GM12878 (cell line): ENCODE results near the gene CYS1. TPM values are rescaled to one million over a fixed set of nuclear protein-coding genes. Genes with fewer than 3 reads are reported as not detected.

ENCODE experiments used
- ATAC-seq: fragments of 200-7000 bp; cut with Tn5 transposase; 3 replicates; pipeline ENCODE4 v1.9.1; 2020; ENCODE audit warnings: mild to moderate bottlenecking, moderate library complexity
- BruUV-seq: library from RNA; stranded (reverse); fragments of 400-500 nt; replicated peaks from 2 replicates; lab custom pipeline; 2021; lab: Mats Ljungman, UMichigan
- CTCF ChIA-PET: fragments of 300-600 bp; sonication (Branson Sonifier 250); formaldehyde crosslinking; extraction: SDS; loops from one replicate; lab custom pipeline; 2021; ENCODE audit warnings: inconsistent platforms; lab: Yijun Ruan, JAX
- POLR2A ChIA-PET: fragments of 350-600 bp; formaldehyde crosslinking; extraction: SDS; loops from one replicate; lab custom pipeline; 2021; ENCODE audit warnings: inconsistent platforms; lab: Charles Lee
- RAD21 ChIA-PET: fragments of 300-600 bp; sonication (Branson Sonifier 250); formaldehyde crosslinking; loops from one replicate; lab custom pipeline; 2023; ENCODE audit warnings: antibody characterized with exemption; ENCODE audit not compliant: unreplicated experiment; lab: Charles Lee
- SMC1A ChIA-PET: fragments of 300-600 bp; sonication (Branson Sonifier 250); formaldehyde crosslinking; loops from one replicate; lab custom pipeline; 2023; ENCODE audit not compliant: unreplicated experiment, uncharacterized antibody; lab: Charles Lee
- DNase-seq: peaks from one replicate; pipeline ENCODE4 v3.0.0-alpha.2; 2011; ENCODE audit warnings: low read depth, low spot score
- FAIRE-seq: peaks from 3 replicates; lab custom pipeline; 2011; peaks lifted over from hg19 to GRCh38; lab: Jason Lieb, UNC
- H2AFZ ChIP-seq: 2 replicates; pipeline ENCODE4 v1.6.0; 2011; ENCODE audit warnings: low read depth, low read length, control low read depth; ENCODE audit not compliant: control insufficient read depth
- H3K27ac ChIP-seq: 2 replicates; pipeline ENCODE4 v1.5.1; 2011; ENCODE audit warnings: control low read depth; ENCODE audit not compliant: control insufficient read depth, insufficient read depth
- H3K27me3 ChIP-seq, 2 experiments: replicated peaks in 1 of 2; 2 replicates each; pipeline versions ENCODE4 v1.6.0 to v1.6.1; 2011; ENCODE audit warnings: low read length in 1 of 2; ENCODE audit not compliant: control insufficient read depth in 2 of 2, insufficient read depth in 2 of 2
- H3K36me3 ChIP-seq, 2 experiments: 2 replicates each; pipeline ENCODE4 v1.5.1; 2011; ENCODE audit warnings: low read length in 1 of 2; ENCODE audit not compliant: control insufficient read depth in 2 of 2, insufficient read depth in 2 of 2
- H3K4me1 ChIP-seq: 2 replicates; pipeline ENCODE4 v1.6.1; 2011; ENCODE audit warnings: mild to moderate bottlenecking, low read length, moderate library complexity, mixed read lengths; ENCODE audit not compliant: control insufficient read depth, insufficient read depth
- H3K4me2 ChIP-seq: 2 replicates; pipeline ENCODE4 v1.6.0; 2011; ENCODE audit warnings: control low read depth; ENCODE audit not compliant: control insufficient read depth, insufficient read depth
- H3K4me3 ChIP-seq: fragments of 200-600 bp; sonication (generic); 2 replicates; pipeline ENCODE4 v1.5.1; 2016
- H3K79me2 ChIP-seq: 2 replicates; pipeline ENCODE4 v1.6.0; 2011; ENCODE audit warnings: low read length; ENCODE audit not compliant: control insufficient read depth, insufficient read depth
- H3K9ac ChIP-seq: 2 replicates; pipeline ENCODE4 v1.8.0; 2011; ENCODE audit warnings: low read length, control low read depth, mixed read lengths; ENCODE audit not compliant: control insufficient read depth, insufficient read depth
- H3K9me3 ChIP-seq: replicated peaks from 3 replicates; pipeline ENCODE4 v1.5.1; 2011; ENCODE audit warnings: mild to moderate bottlenecking, low read length; ENCODE audit not compliant: control insufficient read depth, insufficient read depth
- H4K20me1 ChIP-seq: 2 replicates; pipeline ENCODE4 v1.6.0; 2011; ENCODE audit not compliant: control insufficient read depth, insufficient read depth
- BHLHE40 ChIP-seq, 2 experiments: fragments of 450-650 bp in 1 of 2; IDR thresholded peaks; 2 replicates each; pipeline ENCODE4 v1.6.1; 2011 to 2017; ENCODE audit warnings: low read depth in 2 of 2, borderline replicate concordance in 1 of 2, improper control_type of control experiment in 1 of 2, low read length in 1 of 2, mild to moderate bottlenecking in 1 of 2
- HCFC1 ChIP-seq: fragments of 150-350 bp; IDR thresholded peaks from 2 replicates; pipeline ENCODE4 v1.6.1; 2014; ENCODE audit warnings: low read length
- IRF4 ChIP-seq: IDR thresholded peaks from 2 replicates; pipeline ENCODE4 v1.6.1; 2011; ENCODE audit warnings: low read depth, low read length
- MTA3 ChIP-seq: IDR thresholded peaks from 2 replicates; pipeline ENCODE4 v1.6.1; 2012; ENCODE audit warnings: low read length, inconsistent platforms, borderline replicate concordance
- NKRF ChIP-seq: fragments of 450-650 bp; conservative IDR thresholded peaks from 2 replicates; pipeline ENCODE4 v1.6.1; 2017; ENCODE audit warnings: mild to moderate bottlenecking, moderate library complexity
- NR2F1 ChIP-seq: fragments of 450-650 bp; conservative IDR thresholded peaks from 2 replicates; pipeline ENCODE4 v1.6.1; 2017; ENCODE audit warnings: mild to moderate bottlenecking
- RAD51 ChIP-seq: fragments of 450-650 bp; IDR thresholded peaks from 2 replicates; pipeline ENCODE4 v1.6.1; 2016; ENCODE audit warnings: moderate library complexity, mild to moderate bottlenecking, inconsistent platforms
- SKIL ChIP-seq: fragments of 450-650 bp; IDR thresholded peaks from 2 replicates; pipeline ENCODE4 v1.6.1; 2017; ENCODE audit warnings: mild to moderate bottlenecking, low read depth, inconsistent platforms; ENCODE audit not compliant: poor library complexity, severe bottlenecking
- SRF ChIP-seq, 2 experiments: IDR thresholded peaks; 2 replicates each; pipeline ENCODE4 v1.6.1; 2011; ENCODE audit warnings: low read depth in 2 of 2, low read length in 2 of 2, mild to moderate bottlenecking in 1 of 2, moderate library complexity in 1 of 2
- YBX1 ChIP-seq: fragments of 450-650 bp; IDR thresholded peaks from 2 replicates; pipeline ENCODE4 v1.6.1; 2016; ENCODE audit warnings: antibody characterized with exemption
- ZNF384 ChIP-seq: IDR thresholded peaks from 2 replicates; pipeline ENCODE4 v1.6.1; 2012; ENCODE audit warnings: low read depth, mild to moderate bottlenecking, low read length, improper control_type of control experiment, borderline replicate concordance
- ZSCAN29 ChIP-seq: fragments of 450-650 bp; IDR thresholded peaks from 2 replicates; pipeline ENCODE4 v1.6.1; 2017; ENCODE audit warnings: mild to moderate bottlenecking, moderate library complexity
- ZZZ3 ChIP-seq: IDR thresholded peaks from 2 replicates; pipeline ENCODE4 v1.6.1; 2011; ENCODE audit warnings: low read depth; ENCODE audit not compliant: control insufficient read depth, insufficient read length
- WGBS: methylation state at CpG from one replicate; pipeline ENCODE4 v1.1.6; 2016; ENCODE audit warnings: low lambda C conversion rate; ENCODE audit not compliant: insufficient replicate concordance, insufficient coverage; ENCODE audit errors: missing lambda C conversion rate; 5-methylcytosine and 5-hydroxymethylcytosine counted together
- in situ Hi-C: fragments of 300-500 bp; cut with MboI; formaldehyde crosslinking; loops from 9 replicates; pipeline ENCODE4 v1.14.3; 2018; ENCODE audit warnings: mixed read lengths
- intact Hi-C: fragments of 100-400 bp; cut with micrococcal nuclease; formaldehyde crosslinking; loops from one replicate; pipeline ENCODE4 v1.14.2; 2022; ENCODE audit not compliant: unreplicated experiment
- polyA plus RNA-seq, 11 experiments: library from polyadenylated mRNA; depleted of rRNA in 4 of 11; unstranded in 6 of 11; stranded (reverse) in 5 of 11; fragments of >200 nt; fragmentation: Nextera tagmentation in 4 of 11; fragmentation: Illumina TruSeq in 1 of 11; extraction: Ambion mirVana in 4 of 11; extraction: Trizol in 1 of 11; gene quantifications; 1 replicate in 1 of 11; 2 replicates in 10 of 11; pipeline versions ENCODE4 v1.2.1 to v1.2.3, GENCODE V29; 2011 to 2016; ENCODE audit warnings: inconsistent platforms in 2 of 11, missing spikeins in 2 of 11, low read depth in 1 of 11
- total RNA-seq, 4 experiments: library from RNA; depleted of rRNA in 3 of 4; stranded (reverse); fragments of >200 nt in 3 of 4; fragmentation: Illumina TruSeq in 1 of 4; extraction: Trizol in 1 of 4; gene quantifications; 2 replicates each; pipeline versions ENCODE4 v1.2.1 to v1.2.3, GENCODE V29; 2013 to 2021
- TF ChIP-seq, protein P1 (sequence below): fragments of 450-650 bp; formaldehyde crosslinking; IDR thresholded peaks from 2 replicates; pipeline ENCODE4 v1.5.0; 2022; ENCODE audit warnings: mild to moderate bottlenecking, missing genetic modification characterization

Gene CYS1
- total and polyA plus RNA-seq, 10 of the 15 experiments (the other 5 are each of a cell fraction or from before 2014, with no cell fraction given): 0.35 to 6.4 (median 2.5) TPM

DNA sequence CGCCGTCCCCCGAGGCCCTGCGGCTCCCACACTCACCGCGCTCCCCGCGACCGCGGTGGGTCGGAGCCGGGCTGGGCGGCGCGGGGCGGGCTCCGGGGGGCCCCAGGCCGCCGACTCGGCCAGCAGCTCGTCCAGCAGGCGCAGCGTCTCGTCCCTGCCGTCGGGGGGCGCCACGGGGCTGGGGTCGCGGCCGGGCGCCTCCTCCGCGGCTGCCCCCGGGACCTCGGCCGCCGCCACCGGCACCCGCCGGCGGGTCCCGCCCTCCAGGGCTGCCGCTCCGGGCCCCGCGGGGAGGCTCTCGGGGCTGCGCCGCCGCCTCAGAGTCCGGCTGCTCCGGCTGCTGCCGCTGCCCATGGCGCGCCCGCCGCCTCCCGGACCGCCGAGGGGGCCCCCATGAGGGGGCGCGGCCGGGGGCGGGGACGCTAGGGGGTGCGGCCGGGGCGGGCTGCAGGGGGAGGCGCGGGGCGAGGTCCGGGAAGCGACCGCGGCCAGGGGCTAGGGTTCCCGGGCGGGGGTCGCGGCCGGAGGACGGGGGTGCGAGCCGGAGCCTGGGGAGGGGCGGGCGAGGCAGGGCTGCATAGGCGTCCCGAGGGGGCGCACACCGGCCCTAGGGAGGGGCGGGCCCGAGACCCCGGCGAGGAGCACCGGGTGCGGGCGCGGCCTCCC lies at the start of gene CYS1 (continued):
- TF ChIP-seq NKRF: peak; percentile 60; the same call in 1 of the 2 replicates
- TF ChIP-seq NR2F1: peak; percentile 89
- peak; percentile 16 to 78; a peak in 3 of 4 replicates for TF ChIP-seq BHLHE40 (IDR thresholded peaks at IDR 0.05; ENCODE audit: borderline replicate concordance in 1 of 2, low read depth in 2 of 2, low read length in 1 of 2)
- peak; percentile 20; the same call in 1 of the 2 replicates for TF ChIP-seq ZSCAN29
- no peak for TF ChIP-seq ZNF384
- TF ChIP-seq RAD51: no peak

GRCh38 chr2:10129490-10129889 lies 49.3 kb upstream of the CYS1 start:
- intact Hi-C loops (loop anchor here (5.0 kb wide), 1 partner anchor 538 kb away; no protein-coding TSS in a partner anchor), in situ Hi-C loops (no loop called here)
- no peak overlapping the region for H3K27ac ChIP-seq
- no peak overlapping the region for H3K4me3 ChIP-seq
- RAD21 ChIA-PET: interaction anchor here (1.1 to 13.8 kb wide), 6 partner anchors 44 to 318 kb away, joined by 3 to 181 read pairs (median 10); partner anchors contain the start of gene ODC1
- H3K79me2 ChIP-seq: peaks cover 31% of the 10 kb centered on the region
- SMC1A ChIA-PET: interaction anchor here (0.9 to 4.8 kb wide), 13 partner anchors 11 to 311 kb away, joined by 3 to 45 read pairs (median 4); no protein-coding TSS in a partner anchor
- no peak for FAIRE-seq
- no peak overlapping the region for H2AFZ ChIP-seq
- CTCF ChIA-PET: interaction anchor here (0.6 to 4.4 kb wide), 11 partner anchors 12 to 531 kb away, joined by 3 to 53 read pairs (median 7); no protein-coding TSS in a partner anchor
- WGBS: 96% methylated on average over 3 of the region's 3 CpGs
- H3K4me1 ChIP-seq: peaks cover 5% of the 10 kb centered on the region; the same call in 1 of the 2 replicates
- BruUV-seq: no TSS peak
- H3K9ac ChIP-seq: no peak overlapping the region
- ATAC-seq: no peak
- DNase-seq: no peak
- H3K36me3 ChIP-seq: peaks cover 17% of the 10 kb centered on the region in 2 experiments
- no peaks in the 10 kb centered on the region for H3K9me3 ChIP-seq
- H3K4me2 ChIP-seq: peak overlapping the region; percentile 1; the same call in 1 of the 2 replicates
- H4K20me1 ChIP-seq: peaks cover 3% of the 10 kb centered on the region
- POLR2A ChIA-PET: interaction anchor here (0.6 to 3.2 kb wide), 4 partner anchors 49 to 306 kb away, joined by 4 to 15 read pairs (median 5); no protein-coding TSS in a partner anchor
- H3K27me3 ChIP-seq: no peaks in the 10 kb centered on the region
- TF ChIP-seq MTA3: no peak
- TF ChIP-seq ZZZ3: no peak
- no peak for TF ChIP-seq HCFC1
- no peak for TF ChIP-seq YBX1
- no peak for TF ChIP-seq SKIL
- TF ChIP-seq, protein P1, sequence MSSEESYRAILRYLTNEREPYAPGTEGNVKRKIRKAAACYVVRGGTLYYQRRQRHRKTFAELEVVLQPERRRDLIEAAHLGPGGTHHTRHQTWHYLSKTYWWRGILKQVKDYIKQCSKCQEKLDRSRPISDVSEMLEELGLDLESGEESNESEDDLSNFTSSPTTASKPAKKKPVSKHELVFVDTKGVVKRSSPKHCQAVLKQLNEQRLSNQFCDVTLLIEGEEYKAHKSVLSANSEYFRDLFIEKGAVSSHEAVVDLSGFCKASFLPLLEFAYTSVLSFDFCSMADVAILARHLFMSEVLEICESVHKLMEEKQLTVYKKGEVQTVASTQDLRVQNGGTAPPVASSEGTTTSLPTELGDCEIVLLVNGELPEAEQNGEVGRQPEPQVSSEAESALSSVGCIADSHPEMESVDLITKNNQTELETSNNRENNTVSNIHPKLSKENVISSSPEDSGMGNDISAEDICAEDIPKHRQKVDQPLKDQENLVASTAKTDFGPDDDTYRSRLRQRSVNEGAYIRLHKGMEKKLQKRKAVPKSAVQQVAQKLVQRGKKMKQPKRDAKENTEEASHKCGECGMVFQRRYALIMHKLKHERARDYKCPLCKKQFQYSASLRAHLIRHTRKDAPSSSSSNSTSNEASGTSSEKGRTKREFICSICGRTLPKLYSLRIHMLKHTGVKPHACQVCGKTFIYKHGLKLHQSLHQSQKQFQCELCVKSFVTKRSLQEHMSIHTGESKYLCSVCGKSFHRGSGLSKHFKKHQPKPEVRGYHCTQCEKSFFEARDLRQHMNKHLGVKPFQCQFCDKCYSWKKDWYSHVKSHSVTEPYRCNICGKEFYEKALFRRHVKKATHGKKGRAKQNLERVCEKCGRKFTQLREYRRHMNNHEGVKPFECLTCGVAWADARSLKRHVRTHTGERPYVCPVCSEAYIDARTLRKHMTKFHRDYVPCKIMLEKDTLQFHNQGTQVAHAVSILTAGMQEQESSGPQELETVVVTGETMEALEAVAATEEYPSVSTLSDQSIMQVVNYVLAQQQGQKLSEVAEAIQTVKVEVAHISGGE: no peak
- no peak for TF ChIP-seq IRF4
- TF ChIP-seq SRF (IDR thresholded peaks at IDR 0.05; ENCODE audit: low read depth in 2 of 2, low read length in 2 of 2): no peak
